Activated naive CD4-positive, alpha-beta T cell treated with anti-CD3 and anti-CD28 coated beads, Interleukin-2, amount 50 U/mL, for 24 hours (primary cell): ENCODE measurements around the gene SLAMF9.
A peak's percentile ranks its signal among the peaks of the same experiment; 100 is the strongest.

Source experiments
- H3K27ac Mint-ChIP-seq: one replicate; pipeline ENCODE4 v1.8.0; 2021; ENCODE audit warnings: mild to moderate bottlenecking, mixed read lengths
- H3K27me3 Mint-ChIP-seq: one replicate; pipeline ENCODE4 v1.8.0; 2021; ENCODE audit warnings: mixed read lengths
- H3K36me3 Mint-ChIP-seq: one replicate; pipeline ENCODE4 v1.8.0; 2021; ENCODE audit warnings: mixed read lengths
- H3K4me1 Mint-ChIP-seq: one replicate; pipeline ENCODE4 v1.8.0; 2021; ENCODE audit warnings: mixed read lengths
- H3K4me3 Mint-ChIP-seq: one replicate; pipeline ENCODE4 v1.8.0; 2021; ENCODE audit warnings: mild to moderate bottlenecking, mixed read lengths
- H3K9me3 Mint-ChIP-seq: one replicate; pipeline ENCODE4 v1.8.0; 2021; ENCODE audit warnings: mixed read lengths

The SLAMF9 gene

GRCh38 chr1:159982280-159982679 is 28.2 kb upstream of the SLAMF9 start:
- no peaks in the 10 kb centered on the region for H3K9me3 Mint-ChIP-seq
- H3K4me3 Mint-ChIP-seq: no peak overlapping the region
- no peaks in the 10 kb centered on the region for H3K4me1 Mint-ChIP-seq
- H3K27ac Mint-ChIP-seq: no peak overlapping the region
- peaks cover 10% of the 10 kb centered on the region for H3K27me3 Mint-ChIP-seq
- no peaks in the 10 kb centered on the region for H3K36me3 Mint-ChIP-seq

- Mint-ChIP-seq H3K27ac (no peak overlapping the region), H3K36me3 (no peaks in the 10 kb centered on the region), H3K4me3 (no peak overlapping the region), H3K9me3 (no peaks in the 10 kb centered on the region), H3K4me1 (no peaks in the 10 kb centered on the region), H3K27me3 (peaks cover 10% of the 10 kb centered on the region)
Measured at GRCh38 chr1:159981351-159982055, 27.5 kb upstream of the SLAMF9 start.

GRCh38 chr1:159980786-159981185 is 26.7 kb upstream of the SLAMF9 start:
- H3K9me3 Mint-ChIP-seq: no peaks in the 10 kb centered on the region
- peaks cover 10% of the 10 kb centered on the region for H3K27me3 Mint-ChIP-seq
- no peak overlapping the region for H3K27ac Mint-ChIP-seq
- no peak overlapping the region for H3K4me3 Mint-ChIP-seq
- H3K4me1 Mint-ChIP-seq: no peaks in the 10 kb centered on the region
- H3K36me3 Mint-ChIP-seq: no peaks in the 10 kb centered on the region

GRCh38 chr1:159980076-159980475 is 26.0 kb upstream of the SLAMF9 start:
- Mint-ChIP-seq H3K27me3 (peaks cover 10% of the 10 kb centered on the region), H3K4me1 (no peaks in the 10 kb centered on the region), H3K4me3 (no peak overlapping the region), H3K36me3 (no peaks in the 10 kb centered on the region), H3K27ac (no peak overlapping the region), H3K9me3 (no peaks in the 10 kb centered on the region)

- H3K4me1 Mint-ChIP-seq: no peaks in the 10 kb centered on the region
- no peak overlapping the region for H3K27ac Mint-ChIP-seq
- peaks cover 10% of the 10 kb centered on the region for H3K27me3 Mint-ChIP-seq
- no peaks in the 10 kb centered on the region for H3K9me3 Mint-ChIP-seq
- no peak overlapping the region for H3K4me3 Mint-ChIP-seq
- no peaks in the 10 kb centered on the region for H3K36me3 Mint-ChIP-seq
Measured at GRCh38 chr1:159979257-159979656, 25.2 kb upstream of the SLAMF9 start.

- no peaks in the 10 kb centered on the region for H3K36me3 Mint-ChIP-seq
- no peak overlapping the region for H3K4me3 Mint-ChIP-seq
- no peaks in the 10 kb centered on the region for H3K9me3 Mint-ChIP-seq
- no peak overlapping the region for H3K27ac Mint-ChIP-seq
- no peaks in the 10 kb centered on the region for H3K4me1 Mint-ChIP-seq
- H3K27me3 Mint-ChIP-seq: peaks cover 10% of the 10 kb centered on the region
Measured at GRCh38 chr1:159978107-159978398, 24.0 kb upstream of the SLAMF9 start.

- Mint-ChIP-seq H3K27me3 (peaks cover 10% of the 10 kb centered on the region), H3K4me1 (no peaks in the 10 kb centered on the region), H3K4me3 (no peak overlapping the region), H3K9me3 (no peaks in the 10 kb centered on the region), H3K36me3 (no peaks in the 10 kb centered on the region), H3K27ac (no peak overlapping the region)
Measured at GRCh38 chr1:159977364-159978106, 23.5 kb upstream of the SLAMF9 start.

GRCh38 chr1:159974350-159974965 is 20.4 kb upstream of the SLAMF9 start:
- peaks cover 3% of the 10 kb centered on the region for H3K27me3 Mint-ChIP-seq
- no peak overlapping the region for H3K27ac Mint-ChIP-seq
- no peaks in the 10 kb centered on the region for H3K9me3 Mint-ChIP-seq
- H3K36me3 Mint-ChIP-seq: no peaks in the 10 kb centered on the region
- H3K4me3 Mint-ChIP-seq: no peak overlapping the region
- H3K4me1 Mint-ChIP-seq: no peaks in the 10 kb centered on the region

GRCh38 chr1:159973350-159973940 is 19.4 kb upstream of the SLAMF9 start:
- Mint-ChIP-seq H3K27me3 (peaks cover 1% of the 10 kb centered on the region), H3K9me3 (no peaks in the 10 kb centered on the region), H3K27ac (no peak overlapping the region), H3K4me1 (no peaks in the 10 kb centered on the region), H3K36me3 (no peaks in the 10 kb centered on the region), H3K4me3 (no peak overlapping the region)

- Mint-ChIP-seq H3K9me3 (no peaks in the 10 kb centered on the region), H3K4me1 (no peaks in the 10 kb centered on the region), H3K36me3 (no peaks in the 10 kb centered on the region), H3K27ac (no peak overlapping the region), H3K4me3 (no peak overlapping the region), H3K27me3 (peaks cover 3% of the 10 kb centered on the region)
Measured at GRCh38 chr1:159972443-159973205, 18.6 kb upstream of the SLAMF9 start.

GRCh38 chr1:159970932-159971342 is 16.9 kb upstream of the SLAMF9 start:
- Mint-ChIP-seq H3K9me3 (no peaks in the 10 kb centered on the region), H3K4me1 (no peaks in the 10 kb centered on the region), H3K4me3 (no peak overlapping the region), H3K27me3 (peaks cover 7% of the 10 kb centered on the region), H3K27ac (no peak overlapping the region), H3K36me3 (no peaks in the 10 kb centered on the region)

- Mint-ChIP-seq H3K4me3 (no peak overlapping the region), H3K36me3 (no peaks in the 10 kb centered on the region), H3K4me1 (no peaks in the 10 kb centered on the region), H3K27ac (peak overlapping the region; percentile 5), H3K9me3 (no peaks in the 10 kb centered on the region), H3K27me3 (peaks cover 7% of the 10 kb centered on the region)
Measured at GRCh38 chr1:159968901-159969300, 14.9 kb upstream of the SLAMF9 start.

GRCh38 chr1:159965263-159965662 is 11.2 kb upstream of the SLAMF9 start:
- Mint-ChIP-seq H3K27me3 (peaks cover 10% of the 10 kb centered on the region), H3K36me3 (no peaks in the 10 kb centered on the region), H3K27ac (no peak overlapping the region), H3K9me3 (no peaks in the 10 kb centered on the region), H3K4me1 (no peaks in the 10 kb centered on the region), H3K4me3 (no peak overlapping the region)

GRCh38 chr1:159964144-159964543 is 10.1 kb upstream of the SLAMF9 start:
- H3K36me3 Mint-ChIP-seq: no peaks in the 10 kb centered on the region
- H3K4me3 Mint-ChIP-seq: no peak overlapping the region
- no peak overlapping the region for H3K27ac Mint-ChIP-seq
- H3K27me3 Mint-ChIP-seq: peaks cover 10% of the 10 kb centered on the region
- H3K9me3 Mint-ChIP-seq: no peaks in the 10 kb centered on the region
- H3K4me1 Mint-ChIP-seq: no peaks in the 10 kb centered on the region

- H3K27ac Mint-ChIP-seq: no peak overlapping the region
- H3K36me3 Mint-ChIP-seq: no peaks in the 10 kb centered on the region
- no peak overlapping the region for H3K4me3 Mint-ChIP-seq
- peaks cover 8% of the 10 kb centered on the region for H3K27me3 Mint-ChIP-seq
- H3K4me1 Mint-ChIP-seq: no peaks in the 10 kb centered on the region
- H3K9me3 Mint-ChIP-seq: no peaks in the 10 kb centered on the region
Measured at GRCh38 chr1:159962176-159962575, 8.1 kb upstream of the SLAMF9 start.
